GM18517 (cell line): ENCODE results near the gene DYRK3.

Source experiments
- ATAC-seq: cut with Tn5 transposase; IDR thresholded peaks from one replicate; pipeline ENCODE4 v1.9.1; 2021; ENCODE audit warnings: mild to moderate bottlenecking, moderate library complexity; ENCODE audit not compliant: unreplicated experiment

The DYRK3 gene

DNA sequence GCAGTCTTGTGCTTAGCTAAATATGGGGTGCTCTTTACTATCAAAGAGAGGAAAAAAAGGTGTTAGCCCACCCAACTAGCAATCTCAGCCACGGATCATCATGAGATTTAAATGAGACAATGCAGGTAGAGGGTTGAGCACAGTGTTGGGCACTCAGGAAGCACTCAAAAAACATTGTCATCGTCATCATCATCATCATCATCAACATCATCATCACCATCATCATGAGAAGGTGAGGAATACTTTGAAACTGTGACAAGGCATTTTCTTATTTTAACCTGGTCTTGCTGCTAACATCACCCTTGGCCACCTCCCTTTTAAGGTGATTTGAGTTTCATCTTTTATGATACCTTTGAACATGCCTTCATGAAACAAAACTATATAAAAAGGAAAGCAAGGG, 46.0 kb downstream of the DYRK3 start:
- no peak for ATAC-seq

DNA sequence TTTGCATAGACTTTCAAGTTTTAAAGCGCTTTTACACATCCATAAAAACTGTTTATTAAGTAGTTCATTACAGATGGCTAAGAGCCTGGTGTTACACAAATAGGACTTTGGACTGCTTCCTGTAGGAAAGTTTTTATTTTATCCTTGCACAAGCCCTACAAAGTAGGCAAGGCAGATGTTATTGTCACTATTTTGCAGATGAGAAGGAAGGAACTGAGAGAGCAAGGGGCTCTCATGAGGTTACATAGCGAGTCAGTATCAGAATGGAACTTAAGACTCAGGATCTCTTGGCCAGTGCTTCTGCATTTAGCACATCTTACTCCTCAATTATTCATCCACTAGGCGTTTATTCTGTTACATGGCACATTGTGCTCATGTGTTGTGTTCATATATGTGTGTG, 46.8 kb downstream of the DYRK3 start:
- peak; percentile 23 for ATAC-seq

DNA sequence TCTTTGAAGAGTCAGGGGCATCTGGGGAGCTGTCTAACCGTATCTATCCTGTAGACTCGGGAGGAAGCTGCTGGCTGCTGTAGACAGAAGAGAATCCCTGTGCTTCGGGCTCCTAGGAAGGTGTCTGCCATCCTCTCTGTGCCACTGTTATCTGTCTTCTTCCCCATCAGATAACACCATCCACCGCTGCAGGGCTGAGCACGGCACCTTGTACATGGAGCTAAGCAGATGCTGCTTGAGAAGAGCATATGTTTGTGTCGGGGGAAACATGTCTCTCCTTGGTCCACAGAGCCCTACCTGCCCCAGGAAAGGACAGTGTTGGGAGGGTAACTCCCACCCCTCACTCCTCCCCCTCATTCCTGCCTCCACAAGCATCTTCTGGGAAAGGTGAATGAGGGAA, 48.0 kb downstream of the DYRK3 start:
- no peak for ATAC-seq

DNA sequence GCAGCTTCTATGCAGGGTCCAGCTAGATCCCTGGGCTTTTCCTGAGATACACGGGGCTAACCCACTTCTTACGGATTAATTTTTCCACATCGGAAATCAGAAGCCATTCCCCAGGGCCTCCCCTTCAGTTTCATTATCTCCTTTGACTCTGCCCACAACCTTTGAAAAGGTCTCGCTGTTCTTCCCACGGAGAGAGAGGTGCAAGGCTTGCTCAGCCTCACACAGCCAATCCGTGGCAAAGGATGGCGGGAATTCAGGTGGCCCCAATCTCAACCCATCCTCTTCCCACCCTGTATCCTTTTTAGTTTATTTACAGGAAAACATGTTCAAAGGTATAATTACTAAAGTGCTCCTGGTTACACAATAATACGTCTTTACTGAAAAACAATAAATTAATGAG, 48.7 kb downstream of the DYRK3 start:
- no peak for ATAC-seq

DNA sequence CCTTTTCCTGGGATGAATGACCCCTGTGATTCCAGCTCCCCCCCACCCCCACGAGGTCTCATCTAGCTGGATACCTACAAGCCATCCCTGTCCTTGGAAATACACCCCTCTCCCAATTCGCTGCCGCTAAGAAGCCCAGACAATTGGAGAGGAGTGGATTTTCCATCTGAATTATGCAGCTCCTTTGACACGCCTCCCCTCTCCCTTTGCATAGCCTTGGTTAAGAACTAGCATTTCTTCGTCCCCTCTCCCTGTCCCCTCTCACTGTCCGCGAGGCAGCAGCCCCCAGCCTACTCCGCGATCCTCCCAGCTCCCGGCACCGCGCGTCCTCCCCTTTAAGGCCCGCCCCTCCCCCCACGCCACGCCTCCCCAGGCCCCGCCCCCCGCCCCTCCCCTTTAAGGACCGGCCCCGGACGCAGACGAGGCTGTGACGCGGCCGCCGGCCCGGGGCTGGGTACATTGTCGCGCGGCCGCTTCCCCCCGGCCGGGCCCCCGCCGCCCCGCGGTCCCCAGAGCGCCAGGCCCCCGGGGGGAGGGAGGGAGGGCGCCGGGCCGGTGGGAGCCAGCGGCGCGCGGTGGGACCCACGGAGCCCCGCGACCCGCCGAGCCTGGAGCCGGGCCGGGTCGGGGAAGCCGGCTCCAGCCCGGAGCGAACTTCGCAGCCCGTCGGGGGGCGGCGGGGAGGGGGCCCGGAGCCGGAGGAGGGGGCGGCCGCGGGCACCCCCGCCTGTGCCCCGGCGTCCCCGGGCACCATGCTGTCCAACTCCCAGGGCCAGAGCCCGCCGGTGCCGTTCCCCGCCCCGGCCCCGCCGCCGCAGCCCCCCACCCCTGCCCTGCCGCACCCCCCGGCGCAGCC, 49.4 kb downstream of the DYRK3 start, which contains the start of gene MAPKAPK2:
Gene MAPKAPK2, plus strand, starts transcription at position 428 of the 856 bp plus-strand sequence. Its CDS starts 325 bp downstream, at position 753.
- ATAC-seq = no peak

DNA sequence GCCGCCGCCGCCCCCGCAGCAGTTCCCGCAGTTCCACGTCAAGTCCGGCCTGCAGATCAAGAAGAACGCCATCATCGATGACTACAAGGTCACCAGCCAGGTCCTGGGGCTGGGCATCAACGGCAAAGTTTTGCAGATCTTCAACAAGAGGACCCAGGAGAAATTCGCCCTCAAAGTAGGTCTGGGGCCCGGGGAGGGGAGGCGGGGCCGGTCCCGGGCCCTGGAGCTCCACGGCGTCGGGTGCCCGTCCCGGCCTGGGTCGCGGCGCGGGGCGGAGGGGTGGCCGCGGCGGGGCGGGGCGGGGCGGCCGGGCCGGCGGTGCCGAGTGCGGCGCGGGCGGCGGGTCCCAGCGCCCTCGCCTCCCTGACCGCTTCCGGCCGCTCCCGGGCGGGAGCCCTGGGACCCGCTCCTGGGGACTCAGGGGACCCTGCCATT, 50.0 kb downstream of the DYRK3 start:
- ATAC-seq = no peak

DNA sequence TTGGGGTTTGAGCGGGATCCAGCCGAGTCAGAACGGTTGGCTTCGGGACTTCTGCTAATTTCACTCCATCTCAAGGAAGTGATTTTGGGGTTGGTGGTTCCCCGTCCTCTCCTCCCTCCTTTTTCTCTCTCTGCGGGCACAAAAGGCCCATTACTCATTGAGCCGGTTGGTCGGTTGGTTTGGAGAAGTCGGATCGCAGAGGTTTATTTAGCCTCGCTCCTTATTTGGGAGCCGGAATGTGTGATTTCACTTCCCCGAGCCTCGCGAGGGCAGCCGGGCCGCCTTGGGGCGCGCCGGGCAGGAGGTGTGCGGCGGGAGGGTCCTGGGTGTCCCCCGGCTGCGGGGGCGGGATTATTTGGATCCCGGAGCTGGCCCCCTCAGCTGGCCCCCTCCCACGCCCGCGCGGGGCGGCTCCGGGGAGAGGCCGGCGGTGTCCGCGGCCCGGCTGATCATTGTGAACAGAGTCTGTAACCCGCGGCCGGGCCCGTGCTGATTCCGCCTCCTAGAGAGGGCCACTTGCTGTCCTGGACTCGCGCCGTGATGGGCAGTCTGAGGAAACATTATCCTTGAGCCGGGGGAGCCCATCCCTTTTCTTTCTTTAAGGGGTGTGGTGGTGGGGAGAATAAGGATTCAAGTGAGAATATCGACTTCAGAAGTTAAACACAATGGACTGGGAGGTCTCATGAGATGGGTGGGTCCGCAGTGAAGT, 50.6 kb downstream of the DYRK3 start:
- ATAC-seq = no peak

DNA sequence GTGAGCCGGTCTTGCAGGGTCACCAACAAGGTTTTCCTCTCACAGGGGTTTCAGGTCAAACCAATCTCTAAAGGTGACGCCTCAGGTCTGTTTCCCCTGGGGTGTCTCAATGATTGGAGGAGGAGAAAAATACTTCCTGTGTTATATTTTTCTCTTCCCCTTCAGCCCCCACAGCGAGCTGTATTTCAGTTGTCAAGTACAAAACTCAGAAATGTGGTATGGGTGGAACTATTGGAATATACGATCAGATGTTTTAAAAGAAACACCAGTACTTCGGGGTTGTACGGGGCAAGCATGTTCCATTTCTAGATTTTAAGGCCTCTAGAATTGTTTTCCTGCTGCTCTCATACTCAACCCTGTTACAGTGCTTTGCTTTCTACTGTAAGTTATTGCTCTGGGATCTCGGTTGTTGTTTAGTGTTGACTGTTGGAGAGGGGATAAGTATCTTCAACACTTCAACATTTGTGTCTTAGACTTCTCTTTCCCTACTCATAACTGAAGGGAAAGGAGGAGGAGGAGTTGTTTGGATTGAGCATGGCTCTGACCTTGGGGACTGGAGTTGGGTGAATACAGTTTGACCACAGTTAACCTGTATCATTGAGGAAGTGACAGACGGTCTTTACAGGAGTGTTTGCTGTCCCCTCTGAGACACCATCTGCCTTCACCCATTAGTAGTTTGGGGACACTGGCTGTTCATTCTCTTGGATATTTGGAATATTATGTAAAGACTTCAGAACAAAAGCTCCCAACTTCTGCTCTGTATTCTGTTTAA, 51.3 kb downstream of the DYRK3 start:
- no peak for ATAC-seq

DNA sequence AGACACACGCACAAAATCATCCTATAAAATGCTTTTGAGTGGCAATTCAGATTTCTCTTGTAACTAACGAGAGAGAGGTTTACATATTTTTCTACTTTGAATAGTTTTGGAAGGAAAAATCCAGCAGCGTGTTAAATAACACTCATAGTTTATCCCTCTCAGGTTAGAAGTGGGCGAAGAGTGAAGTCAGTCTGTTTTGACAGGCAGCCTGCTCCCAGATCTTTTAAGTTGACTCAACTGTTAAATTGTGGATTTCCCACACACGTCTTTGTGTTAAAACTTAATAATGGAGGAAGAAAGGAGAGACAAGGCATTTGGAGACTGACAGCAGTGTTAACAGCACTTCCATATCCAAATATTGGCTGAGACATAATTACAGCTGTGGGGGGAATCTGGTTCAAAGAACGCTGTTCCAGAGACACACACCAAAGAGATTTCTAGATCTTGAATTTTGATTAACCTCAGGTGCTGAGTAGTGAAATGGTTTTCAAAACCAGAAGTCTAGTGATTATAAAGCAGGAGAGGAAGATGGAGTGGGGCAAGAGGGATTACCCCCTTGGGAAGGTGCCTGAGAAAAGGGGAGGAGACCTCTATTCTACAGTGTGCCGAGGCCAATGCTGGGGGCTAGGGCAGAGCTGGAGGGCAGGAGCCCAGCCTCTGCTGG, 52.0 kb downstream of the DYRK3 start:
- no peak for ATAC-seq

DNA sequence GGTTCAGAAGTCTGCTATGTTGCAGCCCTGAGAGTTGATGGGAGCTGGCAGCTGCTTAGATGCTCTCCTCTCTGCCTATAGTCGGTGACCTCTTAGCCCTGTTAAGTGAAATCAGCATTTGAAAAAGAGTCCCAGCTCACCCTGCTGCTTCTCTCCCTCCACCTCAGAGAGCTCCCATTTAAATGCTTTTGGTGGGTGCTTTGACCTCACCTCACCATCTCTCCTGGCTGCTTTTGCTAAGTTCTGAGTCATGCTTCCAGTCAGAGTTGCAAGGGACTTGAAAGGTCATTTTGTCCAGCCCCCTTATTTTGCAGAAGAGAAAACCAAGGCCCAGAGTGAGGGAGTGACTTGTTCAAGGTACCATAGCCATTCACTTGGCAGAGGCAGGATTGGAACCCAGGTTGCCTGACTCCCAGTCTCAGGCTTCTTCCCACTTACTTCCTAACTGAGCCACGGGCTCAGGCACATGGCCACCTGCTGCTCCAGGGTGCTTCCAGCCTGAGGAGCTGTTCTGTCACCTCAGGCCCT, 52.6 kb downstream of the DYRK3 start:
- ATAC-seq = no peak

DNA sequence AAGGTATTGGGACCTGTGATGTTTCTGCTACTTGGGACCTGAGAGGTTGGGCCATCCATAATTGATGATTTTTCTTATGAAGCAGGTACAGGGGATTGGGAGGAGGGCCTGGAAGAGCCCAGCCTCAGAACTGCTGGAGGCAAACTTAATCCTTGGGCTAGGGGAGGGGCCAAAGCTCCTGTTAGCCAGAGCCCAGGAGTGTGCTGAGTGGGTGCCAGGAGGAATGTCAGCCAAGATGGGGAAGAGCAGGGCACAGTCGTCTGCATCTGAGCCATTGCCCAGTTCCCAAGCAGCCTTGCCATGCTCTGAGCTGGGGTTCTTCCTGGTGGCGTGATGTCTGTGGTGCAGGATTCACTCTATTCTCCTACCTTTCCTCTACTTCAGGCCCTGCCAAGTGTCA, 55.2 kb downstream of the DYRK3 start:
- ATAC-seq = no peak

DNA sequence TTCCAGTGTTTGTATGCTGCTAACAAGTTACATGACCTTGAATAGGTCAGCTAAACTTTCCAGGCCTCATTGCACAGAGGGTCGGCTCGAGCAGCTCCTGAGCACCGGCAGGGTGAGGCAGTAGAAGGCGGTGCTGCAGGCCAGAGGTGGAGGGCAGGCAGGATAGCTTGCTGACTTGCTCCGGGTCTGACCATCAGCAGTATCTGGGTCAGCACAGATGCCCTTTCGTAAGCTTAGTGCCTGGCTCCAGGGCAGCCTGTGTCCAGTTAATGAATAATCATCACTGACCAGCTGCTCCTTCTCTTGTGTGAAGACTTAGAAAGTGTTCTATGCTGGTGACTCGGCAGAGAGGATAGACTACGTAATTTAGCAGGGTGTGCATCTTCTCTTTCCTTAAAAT, 56.3 kb downstream of the DYRK3 start:
- ATAC-seq = no peak

DNA sequence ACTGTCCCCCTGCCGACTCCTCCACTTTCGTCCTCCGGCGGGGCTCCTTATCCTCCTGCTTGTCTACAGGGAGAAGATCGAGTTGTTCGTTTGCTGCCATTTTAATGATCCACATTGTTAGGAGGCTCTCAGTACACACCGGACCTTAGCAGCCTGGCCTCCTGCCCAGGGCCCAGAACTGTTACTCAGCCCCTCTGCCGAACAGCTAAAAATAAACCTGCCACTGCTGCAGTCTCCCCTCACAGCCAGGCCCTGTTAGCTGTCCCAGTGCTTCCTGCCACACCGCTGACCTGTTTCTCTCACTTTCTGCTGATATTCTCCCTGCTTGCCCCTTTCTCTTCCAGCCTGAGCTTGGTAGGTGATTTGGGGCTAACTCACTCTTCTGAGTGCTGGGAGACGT, 57.7 kb downstream of the DYRK3 start:
- no peak for ATAC-seq

DNA sequence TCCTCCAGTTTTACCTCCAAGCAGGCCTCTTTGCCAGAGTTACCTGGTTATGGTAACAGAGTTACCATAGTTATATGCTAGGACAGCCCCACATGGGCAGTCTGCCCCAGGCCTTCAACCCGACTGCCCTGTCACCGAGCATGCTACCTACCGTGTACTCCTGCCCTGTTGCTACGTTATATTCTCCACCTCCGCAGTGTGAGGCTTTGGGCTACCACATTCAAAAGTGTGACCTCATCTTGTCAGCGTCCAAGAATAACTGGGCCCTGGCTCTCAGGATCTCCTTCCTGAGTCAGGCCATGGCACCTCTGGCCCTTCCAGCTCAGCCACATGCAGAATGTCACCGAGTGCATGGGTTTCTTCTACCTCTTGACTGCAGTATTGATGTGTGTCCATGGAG, 58.3 kb downstream of the DYRK3 start:
- no peak for ATAC-seq

DNA sequence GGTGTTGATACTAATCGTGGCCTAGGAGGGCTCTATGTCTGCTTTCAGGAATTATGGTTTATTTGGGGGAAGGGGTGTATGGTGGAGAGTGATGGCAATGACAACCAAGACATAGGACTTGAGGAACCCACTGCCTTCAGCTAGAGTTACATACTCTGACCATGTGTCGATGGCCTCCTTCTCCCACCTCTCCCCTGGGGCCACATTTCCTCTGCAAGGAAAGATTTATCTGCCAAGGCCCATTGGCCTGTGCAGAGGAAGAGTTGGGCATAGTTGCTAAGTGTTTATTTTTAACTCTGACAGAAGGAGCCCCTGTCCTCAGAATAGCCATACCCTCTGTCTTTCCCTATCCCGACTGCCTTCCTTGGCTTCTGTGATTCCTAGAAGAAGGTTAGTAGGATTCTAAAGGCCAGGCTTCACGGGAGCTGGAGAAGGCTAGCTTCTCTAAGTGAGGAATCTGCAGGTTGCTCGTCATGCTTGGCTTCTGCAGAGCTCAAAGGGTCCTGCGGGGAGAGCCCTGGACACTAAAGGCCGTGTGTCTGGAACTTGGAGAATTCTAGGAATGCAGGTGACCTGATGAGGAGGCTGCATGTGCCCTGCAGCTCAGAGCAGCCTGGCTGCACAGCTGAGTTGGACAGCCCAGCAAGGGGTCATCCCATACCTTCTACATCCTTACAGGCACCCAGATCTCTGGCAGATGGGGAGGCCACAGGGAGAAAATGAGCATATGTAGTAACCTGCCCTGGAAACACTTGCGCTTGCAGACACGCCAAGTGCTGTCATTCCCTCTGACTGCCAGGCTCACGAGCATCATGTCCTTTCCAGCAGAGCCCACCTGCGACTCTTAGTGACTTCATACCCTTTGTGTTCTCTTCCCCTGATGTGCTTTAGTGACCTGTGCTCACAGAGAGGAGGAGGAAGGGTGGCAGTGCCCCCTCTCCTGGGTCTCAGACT, 59.1 kb downstream of the DYRK3 start:
- no peak for ATAC-seq

DNA sequence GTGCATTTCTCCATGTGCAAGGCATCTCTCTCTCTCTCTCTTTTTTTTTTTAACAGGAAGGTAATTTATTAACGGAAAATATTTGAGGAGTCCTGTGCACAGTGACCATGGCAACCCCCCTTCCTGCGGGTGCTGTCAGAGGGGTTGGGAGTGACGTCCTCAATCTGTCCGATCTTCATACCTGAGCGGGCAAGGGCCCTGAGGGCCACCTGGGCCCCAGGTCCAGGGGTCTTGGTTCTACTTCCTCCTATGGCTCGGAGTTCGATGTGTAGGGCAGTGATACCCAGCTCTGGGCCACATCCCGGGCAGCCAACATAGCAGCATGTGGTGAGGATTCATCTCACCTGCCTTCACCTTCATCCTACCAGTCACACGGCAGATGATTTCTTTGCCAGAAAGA, 60.4 kb downstream of the DYRK3 start:
- no peak for ATAC-seq

DNA sequence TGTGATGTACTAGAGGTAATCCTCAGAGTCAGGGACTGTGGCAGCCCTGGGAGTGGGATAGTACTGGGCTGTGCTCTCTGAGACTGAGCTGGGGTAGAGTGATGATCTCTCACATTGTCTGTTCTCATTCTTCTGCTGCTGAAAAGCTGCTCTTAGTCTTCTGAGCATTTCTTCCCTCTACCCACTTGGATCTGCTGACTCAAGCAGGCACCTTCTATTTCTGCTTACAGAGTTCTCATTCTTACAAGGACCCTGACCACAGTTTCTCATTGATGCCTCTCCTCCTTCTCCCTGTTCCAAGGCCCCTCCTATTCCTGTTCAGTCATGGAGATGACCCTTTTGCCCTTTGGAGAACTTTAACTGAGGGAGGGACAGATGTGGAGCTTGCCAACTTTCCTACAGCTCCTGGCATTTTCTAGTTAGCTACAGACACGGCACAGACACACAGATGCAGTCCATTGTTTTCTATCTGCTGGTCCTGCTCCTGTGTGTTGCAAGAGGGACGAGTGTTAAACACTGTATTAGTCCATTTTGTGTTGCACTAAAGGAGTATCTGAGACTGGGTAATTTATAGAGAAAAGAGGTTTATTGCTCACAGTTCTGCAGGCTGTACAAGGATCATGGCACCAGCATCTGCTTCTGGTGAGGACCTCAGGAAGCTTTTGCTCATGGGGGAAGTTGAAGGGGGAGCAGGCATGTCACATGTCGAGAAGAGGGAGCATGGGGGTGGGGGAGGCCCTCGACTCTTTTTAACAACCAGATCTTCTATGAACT, 61.7 kb downstream of the DYRK3 start:
- no peak for ATAC-seq

DNA sequence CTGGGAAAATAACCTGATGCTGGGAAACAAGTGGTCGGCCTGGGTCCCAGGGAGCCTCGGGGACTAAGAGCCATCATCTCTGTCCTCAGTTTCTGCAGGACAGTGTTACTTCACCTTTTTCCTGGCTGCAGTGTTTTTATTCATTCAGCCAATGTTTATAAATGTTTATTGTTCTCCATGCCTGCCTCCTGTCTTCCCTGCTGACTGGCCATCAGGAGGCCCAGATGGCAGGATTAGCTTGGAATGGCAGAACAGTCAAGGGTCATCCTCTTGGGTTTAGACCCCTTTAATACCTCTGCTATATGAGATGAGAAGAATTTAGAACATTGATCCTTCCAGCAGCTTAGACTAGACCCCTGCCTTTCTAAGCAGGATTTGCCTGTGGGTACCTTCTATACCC, 62.7 kb downstream of the DYRK3 start:
- no peak for ATAC-seq
